GM18861 (cell line): Measurements from ENCODE around the gene TRIP11.

Source experiments
- ATAC-seq: cut with Tn5 transposase; IDR thresholded peaks from one replicate; pipeline ENCODE4 v1.9.1; 2021; ENCODE audit not compliant: unreplicated experiment

TRIP11 gene

DNA sequence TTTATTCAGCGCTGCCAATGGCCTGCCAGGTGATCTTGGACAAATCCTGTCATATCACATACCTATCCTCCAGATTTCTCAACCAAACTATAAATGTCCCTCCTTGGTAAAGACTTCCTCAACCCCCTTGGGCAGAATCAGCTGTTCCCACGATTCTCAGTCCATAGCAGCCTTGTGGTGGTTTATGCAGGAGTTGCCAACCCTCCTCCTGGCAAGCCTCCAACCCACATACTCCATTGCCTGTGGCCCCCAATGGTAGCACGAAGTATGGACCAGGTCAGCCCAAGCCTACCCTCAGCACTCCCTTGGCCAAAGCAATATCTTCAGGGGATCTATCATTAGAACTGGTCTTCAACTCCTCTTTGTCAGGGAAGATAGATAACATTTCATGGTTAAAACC lies 119.3 kb downstream of the TRIP11 start:
- no peak for ATAC-seq

DNA sequence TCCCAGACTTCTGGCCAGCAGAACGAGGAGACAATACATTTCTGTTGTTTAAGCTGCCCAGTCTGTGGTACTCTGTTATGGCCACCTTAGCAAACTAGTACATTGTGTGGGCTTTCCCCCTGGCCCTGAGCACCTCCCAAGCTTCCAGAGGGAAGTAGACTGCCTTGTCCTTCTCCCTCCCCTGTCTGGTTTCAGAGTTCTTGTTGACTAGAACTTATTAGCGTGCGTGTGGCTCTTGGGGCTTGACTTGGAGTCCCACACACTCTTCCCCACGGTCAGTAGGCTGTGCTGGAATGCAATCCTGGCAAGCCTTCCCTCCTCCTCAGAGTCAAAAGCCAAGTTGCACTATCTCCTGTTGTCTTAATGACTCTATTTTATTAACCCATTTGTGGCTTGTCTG lies 120.0 kb downstream of the TRIP11 start:
- ATAC-seq = no peak

DNA sequence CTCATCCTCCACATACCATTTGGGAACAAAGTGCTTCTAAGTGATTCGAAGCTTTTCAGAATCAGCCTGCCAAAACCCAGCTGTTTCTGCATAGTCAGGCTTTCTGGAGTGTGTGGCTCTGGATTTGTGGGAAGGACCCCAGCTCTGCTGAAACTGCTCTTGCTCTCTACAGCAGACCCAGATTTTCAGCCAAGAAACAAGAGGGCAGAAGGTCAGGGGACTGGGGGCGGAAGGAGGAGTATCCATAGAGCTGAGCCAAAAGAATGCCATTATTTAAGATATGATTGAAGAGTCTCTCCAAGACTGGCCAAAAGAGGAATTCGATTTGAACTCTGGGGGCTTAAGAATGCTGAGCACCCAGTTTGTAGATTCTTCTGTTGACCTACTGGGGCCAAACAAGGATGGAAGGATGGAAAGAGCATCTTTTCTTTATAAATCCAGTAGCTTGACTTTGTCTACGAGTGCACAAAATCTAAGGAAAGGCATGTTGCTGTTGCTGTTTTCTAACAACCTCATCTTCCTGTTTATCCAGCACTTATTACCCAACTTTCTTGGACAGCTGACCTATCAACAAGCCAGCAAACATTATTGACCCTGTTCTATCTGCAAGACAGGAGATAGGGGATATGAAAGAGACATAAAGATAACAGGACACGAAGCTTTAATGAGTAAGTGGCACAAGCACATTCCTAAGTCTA lies 121.5 kb downstream of the TRIP11 start:
- ATAC-seq = no peak
